Breast epithelium (tissue), 4 donors: ENCODE results near the gene MRPL20. TPM values are rescaled to one million over a fixed set of nuclear protein-coding genes. Genes with fewer than 3 reads are reported as not detected.

Experiments used
- DNase-seq, 2 donors: peaks; one replicate each; pipeline ENCODE4 v3.0.0-alpha.2; 2019; ENCODE audit warnings: low spot score in 2 of 2
- H3K27ac ChIP-seq, 2 donors: fragments of 200-600 bp; sonication (generic) in 1 of 2; one replicate each; pipeline ENCODE4 v1.5.1; 2016 to 2019; ENCODE audit warnings: mild to moderate bottlenecking in 1 of 2
- H3K27me3 ChIP-seq, 2 donors: fragments of 200-600 bp; sonication (generic) in 1 of 2; one replicate each; pipeline versions ENCODE4 v1.5.1 to v1.6.0; 2017 to 2019; ENCODE audit warnings: control low read depth in 1 of 2, mild to moderate bottlenecking in 1 of 2
- H3K36me3 ChIP-seq: fragments of 200-600 bp; one replicate; pipeline ENCODE4 v1.5.1; 2019
- H3K4me1 ChIP-seq, 2 donors: fragments of 200-600 bp; sonication (generic); one replicate each; pipeline ENCODE4 v1.5.1; 2016 to 2019; ENCODE audit warnings: control low read depth in 1 of 2
- H3K4me3 ChIP-seq, 3 donors: fragments of 200-600 bp; sonication (generic); 1 replicate in 2 of 3; 2 replicates in 1 of 3; pipeline ENCODE4 v1.5.1; 2016 to 2019; ENCODE audit warnings: mild to moderate bottlenecking in 3 of 3, moderate library complexity in 2 of 3
- H3K9me3 ChIP-seq, 2 donors: fragments of 200-600 bp; sonication (generic) in 1 of 2; one replicate each; pipeline ENCODE4 v1.5.1; 2016 to 2019; ENCODE audit warnings: control low read depth in 1 of 2
- CTCF ChIP-seq, 3 donors: fragments of 450-650 bp; IDR thresholded peaks; one replicate each; pipeline ENCODE4 v1.5.1; 2016 to 2017; ENCODE audit warnings: antibody characterized with exemption in 3 of 3, mild to moderate bottlenecking in 3 of 3, moderate library complexity in 3 of 3
- POLR2A ChIP-seq: fragments of 450-650 bp; IDR thresholded peaks from one replicate; pipeline ENCODE4 v1.6.1; 2016; ENCODE audit warnings: antibody characterized with exemption, mild to moderate bottlenecking, moderate library complexity
- POLR2AphosphoS5 ChIP-seq, 3 donors: sonication (generic); formaldehyde crosslinking; IDR thresholded peaks; one replicate each; pipeline ENCODE4 v1.6.1; 2017; ENCODE audit warnings: antibody characterized with exemption in 3 of 3
- intact Hi-C: fragments of 100-400 bp; cut with DNase I; formaldehyde crosslinking; loops from one replicate; pipeline ENCODE4 v1.15.1; 2023; ENCODE audit warnings: low total_unique reads
- total RNA-seq, 3 donors: library from RNA; depleted of rRNA; stranded (reverse); fragments of >200 nt; gene quantifications; one replicate each; pipeline ENCODE4 v1.1.0, GENCODE V29; 2016

The MRPL20 gene
- total RNA-seq, 3 donors from 2014 or later = 127 to 149 (median 147) TPM

GRCh38 chr1:1381294-1381693 lies 25.8 kb downstream of the MRPL20 start:
- TF ChIP-seq POLR2AphosphoS5 (IDR thresholded peaks at IDR 0.05) (no peak), CTCF (IDR thresholded peaks at IDR 0.05) (no peak), POLR2A (no peak)
- H3K27me3 ChIP-seq = no peaks in the 10 kb centered on the region
- no peak for DNase-seq
- H3K4me1 ChIP-seq = no peaks in the 10 kb centered on the region
- intact Hi-C loops = no loop called here
- H3K36me3 ChIP-seq = peaks cover 1% of the 10 kb centered on the region
- H3K9me3 ChIP-seq = no peaks in the 10 kb centered on the region
- no peak overlapping the region for H3K4me3 ChIP-seq
- no peak overlapping the region for H3K27ac ChIP-seq

GRCh38 chr1:1380860-1381259 lies 26.2 kb downstream of the MRPL20 start:
- TF ChIP-seq POLR2AphosphoS5 (IDR thresholded peaks at IDR 0.05) (no peak), CTCF (IDR thresholded peaks at IDR 0.05) (no peak), POLR2A (no peak)
- no peaks in the 10 kb centered on the region for H3K4me1 ChIP-seq
- H3K9me3 ChIP-seq = no peaks in the 10 kb centered on the region
- intact Hi-C loops = no loop called here
- no peak overlapping the region for H3K4me3 ChIP-seq
- no peaks in the 10 kb centered on the region for H3K27me3 ChIP-seq
- DNase-seq = no peak
- no peak overlapping the region for H3K27ac ChIP-seq
- no peaks in the 10 kb centered on the region for H3K36me3 ChIP-seq

DNA sequence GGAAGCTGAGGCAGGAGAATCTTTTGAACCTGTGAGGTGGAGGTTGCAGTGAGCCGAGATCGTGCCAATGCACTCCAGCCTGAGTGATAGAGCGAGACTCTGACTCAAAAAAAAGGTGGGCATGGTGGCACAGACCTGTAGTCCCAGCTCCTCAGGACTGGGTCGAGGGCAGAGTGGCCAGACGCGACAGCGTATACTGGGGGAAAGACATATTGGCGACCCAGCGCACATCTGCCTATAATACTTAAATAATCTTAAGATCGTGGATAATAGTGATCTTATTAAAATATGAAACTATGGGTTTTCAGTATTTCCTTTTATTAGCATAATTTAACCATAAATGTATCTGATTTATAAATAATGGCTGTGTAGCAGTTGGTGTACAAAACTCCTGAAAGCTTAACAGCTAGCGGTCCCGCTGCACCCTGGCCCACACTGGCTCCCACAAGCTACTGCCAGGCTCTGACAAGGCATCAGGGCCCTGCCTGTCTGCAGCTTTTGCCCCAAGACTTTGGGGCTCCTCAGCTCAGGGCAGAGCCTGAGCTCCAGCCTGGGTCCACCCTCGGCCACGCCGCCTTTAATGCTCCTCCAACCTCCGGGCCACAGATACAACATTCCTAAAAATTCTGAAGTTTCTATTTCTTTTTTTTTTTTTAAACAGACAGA lies 29.4 kb downstream of the MRPL20 start:
- no peaks in the 10 kb centered on the region for H3K9me3 ChIP-seq
- DNase-seq = no peak
- TF ChIP-seq CTCF (IDR thresholded peaks at IDR 0.05) = no peak
- TF ChIP-seq POLR2A = no peak
- no peak for TF ChIP-seq POLR2AphosphoS5 (IDR thresholded peaks at IDR 0.05)

DNA sequence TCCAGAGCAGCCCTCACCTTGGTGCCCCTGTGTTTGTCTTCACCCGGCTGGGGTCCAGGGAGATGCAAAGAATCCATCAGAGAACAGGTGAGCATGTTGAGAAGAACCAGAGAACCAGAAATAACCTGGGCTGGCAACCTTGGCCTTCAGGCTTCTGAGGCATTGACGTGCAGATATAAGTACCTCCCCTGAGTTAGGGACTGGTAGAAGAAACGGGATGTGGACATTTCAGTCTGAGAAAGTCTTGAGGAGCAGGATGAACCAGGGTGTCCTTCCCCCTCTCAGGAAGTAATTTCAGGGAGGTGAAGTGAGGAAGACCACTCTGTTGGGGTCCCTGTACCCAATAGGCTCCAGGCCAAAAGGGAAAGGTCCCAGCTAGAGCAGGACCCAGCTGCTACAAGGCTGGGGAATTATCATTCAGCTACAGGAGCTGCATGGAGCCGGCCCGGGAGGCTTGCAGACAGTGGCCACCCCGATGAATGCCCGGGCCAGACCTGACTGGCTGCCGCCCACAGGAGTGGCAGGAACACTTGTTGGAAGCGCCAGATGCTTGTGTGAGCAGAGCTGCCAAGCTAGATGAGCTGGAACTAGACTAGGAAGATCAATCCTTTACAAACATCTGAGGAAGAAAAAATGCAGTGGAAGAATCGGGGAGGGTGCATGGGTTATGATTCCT lies 30.4 kb downstream of the MRPL20 start:
- H3K9me3 ChIP-seq = no peaks in the 10 kb centered on the region
- H3K4me1 ChIP-seq = peaks cover 13% of the 10 kb centered on the region in 2 donors
- H3K4me3 ChIP-seq = no peak overlapping the region
- no peak for TF ChIP-seq CTCF (IDR thresholded peaks at IDR 0.05)
- no peak for TF ChIP-seq POLR2AphosphoS5 (IDR thresholded peaks at IDR 0.05)
- no peak for TF ChIP-seq POLR2A
- H3K27me3 ChIP-seq = no peaks in the 10 kb centered on the region
- H3K27ac ChIP-seq = peak overlapping the region; percentile 95 to 98
- no peak for DNase-seq
- intact Hi-C loops = no loop called here
- H3K36me3 ChIP-seq = no peaks in the 10 kb centered on the region

More for the DNA sequence above, 29.4 kb downstream of the MRPL20 start:
- intact Hi-C loops = no loop called here
- Histone ChIP-seq H3K36me3 (no peaks in the 10 kb centered on the region), H3K4me1 (peaks cover 8 to 13% of the 10 kb centered on the region in 2 donors), H3K27me3 (no peaks in the 10 kb centered on the region), H3K4me3 (no peak overlapping the region), H3K27ac (no peak overlapping the region)

DNA sequence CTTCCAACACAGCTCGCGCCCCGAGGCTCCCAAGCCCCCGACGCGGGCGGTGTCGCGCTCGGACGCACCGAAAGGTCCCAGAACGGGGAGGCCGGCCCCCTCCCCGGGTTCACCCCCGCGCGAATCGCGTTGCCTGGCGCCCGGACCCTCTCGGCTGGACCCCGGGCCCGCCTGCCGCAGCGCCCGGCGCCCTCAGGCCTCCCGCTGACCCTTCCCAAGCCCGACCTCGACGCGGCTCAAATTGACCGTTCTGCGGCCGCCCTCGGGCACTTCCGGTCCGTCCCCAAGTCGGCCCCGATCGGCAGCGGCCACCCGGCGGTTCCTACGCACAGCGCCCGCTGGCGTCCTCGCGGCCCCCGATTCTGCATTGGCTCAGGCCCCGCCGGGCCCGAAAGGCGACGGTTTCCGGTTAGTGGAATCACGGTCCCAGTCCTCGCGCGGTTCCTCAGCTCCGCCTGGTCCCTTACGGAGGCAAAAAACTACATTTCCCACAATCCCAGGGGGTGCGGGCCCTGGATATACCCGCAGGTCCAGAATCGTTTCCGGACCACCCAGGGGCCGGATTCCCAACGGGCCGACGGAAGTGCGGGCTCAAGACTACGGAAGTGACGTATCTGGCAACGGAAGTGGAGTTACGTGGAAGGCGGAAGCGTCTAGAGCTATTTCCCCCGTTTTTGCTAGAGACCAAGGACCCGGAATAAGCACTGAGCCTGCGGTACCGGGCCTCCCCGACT lies 32.0 kb downstream of the MRPL20 start, which contains the start of gene AURKAIP1:
AURKAIP1 (minus strand) TSS at position 279 of the 734 bp plus-strand sequence. CDS start 451 bp downstream, outside the sequence.
- Histone ChIP-seq H3K36me3 (no peaks in the 10 kb centered on the region), H3K4me3 (peak within 1 kb of the TSS; percentile 98 to 99 (median 99)), H3K9me3 (no peaks in the 10 kb centered on the region), H3K4me1 (peaks cover 13 to 15% of the 10 kb centered on the region in 2 donors), H3K27me3 (no peaks in the 10 kb centered on the region), H3K27ac (peak within 1 kb of the TSS; percentile 95 to 98)
- TF ChIP-seq CTCF (IDR thresholded peaks at IDR 0.05) = peak in 1 of 3 donors; percentile 32
- peak; percentile 94 to 98 (median 97) for TF ChIP-seq POLR2AphosphoS5 (IDR thresholded peaks at IDR 0.05)
- peak; percentile 36 for TF ChIP-seq POLR2A
- intact Hi-C loops = no loop called here
- DNase-seq = peak; percentile 98 to 99
